ENCODE measurements around the gene PNMA6E. TPM values are rescaled to one million over a fixed set of nuclear protein-coding genes. Genes with fewer than 3 reads are reported as not detected.
A peak's percentile ranks its signal among the peaks of the same experiment; 100 is the strongest.
"Not testable (repeated sequence)": the region's sequence is repeated elsewhere in the genome, so short reads cannot be mapped to it uniquely, and the experiment has no call there.

The PNMA6E gene
- total RNA-seq, 1 donor from 2014 or later, result not detected

- H3K4me3 Mint-ChIP-seq, result no peak overlapping the region
- peaks cover 2% of the 10 kb centered on the region for H3K9me3 Mint-ChIP-seq
- H3K4me1 Mint-ChIP-seq, result no peaks in the 10 kb centered on the region
- ChIA-PET CTCF (no interaction called here), POLR2A (no interaction called here)
- H3K36me3 Mint-ChIP-seq (ENCODE audit: low read depth), result no peaks in the 10 kb centered on the region
- no peak overlapping the region for H3K27ac Mint-ChIP-seq
- no peak for DNase-seq
- H3K27me3 Mint-ChIP-seq, result no peaks in the 10 kb centered on the region
- no peak for TF ChIP-seq CTCF (IDR thresholded peaks at IDR 0.05)
- ATAC-seq (ENCODE audit: low read depth), result no peak
- intact Hi-C loops (cut with micrococcal nuclease), result no loop called here
Observed at GRCh38 chrX:153405426-153405825, 4.3 kb upstream of the PNMA6E start.

DNA sequence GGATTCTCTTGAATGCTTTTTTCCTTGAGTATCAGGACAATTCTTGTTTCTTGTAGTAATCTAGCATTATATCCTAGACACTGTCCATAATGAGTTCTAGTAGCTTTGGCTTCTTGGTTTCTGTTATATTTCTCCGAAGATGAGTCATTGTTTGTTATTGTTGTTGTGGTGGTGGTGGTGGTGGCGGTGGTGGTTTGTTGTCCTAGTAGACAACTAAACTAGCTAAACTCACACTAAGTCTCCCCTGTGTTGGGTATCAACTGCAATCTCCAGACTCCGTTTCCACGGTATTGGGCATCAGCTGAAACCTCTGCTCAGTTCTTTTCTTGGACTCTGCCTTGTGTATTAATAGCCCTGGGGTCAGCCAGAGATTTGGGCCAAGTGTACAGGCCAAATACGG is 3.2 kb upstream of the PNMA6E start:
- intact Hi-C loops (cut with micrococcal nuclease); H3K36me3 Mint-ChIP-seq (ENCODE audit: low read depth); H3K4me1 Mint-ChIP-seq; DNase-seq; H3K4me3 Mint-ChIP-seq; H3K27me3 Mint-ChIP-seq; POLR2A ChIA-PET; CTCF ChIA-PET; H3K27ac Mint-ChIP-seq; H3K9me3 Mint-ChIP-seq; ATAC-seq (ENCODE audit: low read depth): not testable (repeated sequence)

GRCh38 chrX:153400146-153401132 is 711 bp downstream of the PNMA6E start:
- DNase-seq (peak; percentile 29), ATAC-seq (ENCODE audit: low read depth) (peak; percentile 57)
- H3K36me3 Mint-ChIP-seq (ENCODE audit: low read depth), result no peaks in the 10 kb centered on the region
- intact Hi-C loops (cut with micrococcal nuclease), result no loop called here
- no peaks in the 10 kb centered on the region for H3K27me3 Mint-ChIP-seq
- H3K4me1 Mint-ChIP-seq, result peaks cover 6% of the 10 kb centered on the region
- no peak overlapping the region for H3K4me3 Mint-ChIP-seq
- peaks cover 2% of the 10 kb centered on the region for H3K9me3 Mint-ChIP-seq
- POLR2A ChIA-PET, result no interaction called here
- TF ChIP-seq CTCF (IDR thresholded peaks at IDR 0.05), result no peak
- CTCF ChIA-PET, result no interaction called here
- no peak overlapping the region for H3K27ac Mint-ChIP-seq

- ChIA-PET POLR2A (no interaction called here), CTCF (no interaction called here)
- no peak for TF ChIP-seq CTCF (IDR thresholded peaks at IDR 0.05)
- H3K27ac Mint-ChIP-seq, result no peak overlapping the region
- ATAC-seq (ENCODE audit: low read depth), result no peak
- intact Hi-C loops (cut with micrococcal nuclease), result no loop called here
- no peaks in the 10 kb centered on the region for H3K36me3 Mint-ChIP-seq (ENCODE audit: low read depth)
- peaks cover 6% of the 10 kb centered on the region for H3K4me1 Mint-ChIP-seq
- no peaks in the 10 kb centered on the region for H3K27me3 Mint-ChIP-seq
- no peak overlapping the region for H3K4me3 Mint-ChIP-seq
- peaks cover 2% of the 10 kb centered on the region for H3K9me3 Mint-ChIP-seq
- no peak for DNase-seq
Observed at GRCh38 chrX:153398275-153398960, 2.7 kb downstream of the PNMA6E start.

- Mint-ChIP-seq H3K4me1 (peaks cover 6% of the 10 kb centered on the region), H3K4me3 (no peak overlapping the region), H3K27ac (no peak overlapping the region), H3K27me3 (no peaks in the 10 kb centered on the region), H3K36me3 (ENCODE audit: low read depth) (no peaks in the 10 kb centered on the region), H3K9me3 (peaks cover 2% of the 10 kb centered on the region)
- POLR2A ChIA-PET, result no interaction called here
- DNase-seq (no peak), ATAC-seq (ENCODE audit: low read depth) (no peak)
- TF ChIP-seq CTCF (IDR thresholded peaks at IDR 0.05), result no peak
- CTCF ChIA-PET, result no interaction called here
- intact Hi-C loops (cut with micrococcal nuclease), result no loop called here
Observed at GRCh38 chrX:153397256-153397960, 3.7 kb downstream of the PNMA6E start.

Measured in activated B cell treated with CpG ODN at 0.5 μM for 24 hours (primary cell).